Kidney (tissue), 14 donors: ENCODE results near the gene CCDC38. TPM values are rescaled to one million over a fixed set of nuclear protein-coding genes. Genes with fewer than 3 reads are reported as not detected.

Experiments
- DNase-seq, 5 donors: peaks; one replicate each; pipeline ENCODE4 v3.0.0-alpha.2; 2013 to 2020
- FAIRE-seq: peaks from 2 replicates; lab custom pipeline; 2012; peaks lifted over from hg19 to GRCh38; lab: Jason Lieb, UNC
- H3K27ac ChIP-seq, 2 donors: one replicate each; pipeline ENCODE4 v1.7.0; 2013; ENCODE audit warnings: low read depth in 2 of 2, low read length in 2 of 2, inconsistent platforms in 1 of 2
- H3K27me3 ChIP-seq: one replicate; pipeline ENCODE4 v1.7.1; 2013; ENCODE audit warnings: low read length, inconsistent platforms; ENCODE audit not compliant: control insufficient read depth, insufficient read depth
- H3K36me3 ChIP-seq, 3 donors: one replicate each; pipeline versions ENCODE4 v1.7.0 to v1.7.1; 2013; ENCODE audit warnings: low read length in 3 of 3, control low read depth in 1 of 3, inconsistent platforms in 1 of 3; ENCODE audit not compliant: insufficient read depth in 3 of 3, control insufficient read depth in 2 of 3
- H3K4me1 ChIP-seq, 3 donors: one replicate each; pipeline versions ENCODE4 v1.7.0 to v1.7.1; 2013; ENCODE audit warnings: low read length in 3 of 3, inconsistent platforms in 1 of 3, low read depth in 1 of 3; ENCODE audit not compliant: control insufficient read depth in 2 of 3, insufficient read depth in 2 of 3
- H3K4me3 ChIP-seq, 3 donors: one replicate each; pipeline versions ENCODE4 v1.7.0 to v1.8.1; 2013; ENCODE audit warnings: low read length in 3 of 3, control low read depth in 1 of 3, inconsistent platforms in 1 of 3
- H3K9ac ChIP-seq, 3 donors: one replicate each; pipeline versions ENCODE4 v1.7.0 to v1.7.1; 2013; ENCODE audit warnings: low read length in 3 of 3, control low read depth in 1 of 3, inconsistent platforms in 1 of 3
- H3K9me3 ChIP-seq, 3 donors: one replicate each; pipeline versions ENCODE4 v1.7.0 to v1.7.1; 2013; ENCODE audit warnings: low read length in 3 of 3, control low read depth in 1 of 3, inconsistent platforms in 1 of 3; ENCODE audit not compliant: control insufficient read depth in 2 of 3, insufficient read depth in 1 of 3
- intact Hi-C: fragments of 100-400 bp; cut with DNase I; formaldehyde crosslinking; loops from one replicate; pipeline ENCODE4 v1.11.1; 2022
- polyA plus RNA-seq: library from polyadenylated mRNA; stranded (reverse); fragments of 350-450 nt; fragmentation: Illumina TruSeq; extraction: RNeasy Lipid Tissue Mini Kit (QIAGEN cat#74804); gene quantifications from one replicate; pipeline ENCODE4 v1.2.3, GENCODE V29; 2014; ENCODE audit warnings: low read depth, low replicate concordance; ENCODE audit not compliant: insufficient read depth
- total RNA-seq: library from RNA; stranded (reverse); fragmentation: NEBNext Ultra II Directional; extraction: Animal tissue kit (Norgen Biotek cat#: 25700); gene quantifications from one replicate; pipeline ENCODE4 v1.2.1, GENCODE V29; 2021
- TF ChIP-seq, protein P1 (sequence below): IDR thresholded peaks from 3 replicates; pipeline ENCODE4 v1.5.1; 2012; ENCODE audit warnings: mild to moderate bottlenecking, moderate library complexity, borderline replicate concordance; ENCODE audit not compliant: insufficient read depth; ENCODE audit errors: extremely low read depth
- donor health status: control.
- donor health status: control.
- donor health status: control.
- donor health status: control.
- donor health status: control.
- donor health status: DM: yes; HTN: yes; CAD: no.
- donor health status: Normal renal cell carcinoma (clear cell type).

CCDC38 gene
- total and polyA plus RNA-seq, 2 donors from 2014 or later, result 0.31 TPM; not detected in 1

GRCh38 chr12:95988506-95989275 is 46.3 kb upstream of the CCDC38 start:
- Histone ChIP-seq H3K27me3 (no peaks in the 10 kb centered on the region), H3K9ac (no peak overlapping the region), H3K9me3 (no peaks in the 10 kb centered on the region), H3K4me3 (no peak overlapping the region), H3K4me1 (peaks cover 0 to 2% (median 0%) of the 10 kb centered on the region in 3 donors), H3K36me3 (no peaks in the 10 kb centered on the region), H3K27ac (no peak overlapping the region)
- intact Hi-C loops, result no loop called here
- FAIRE-seq, result no peak
- TF ChIP-seq, protein P1, sequence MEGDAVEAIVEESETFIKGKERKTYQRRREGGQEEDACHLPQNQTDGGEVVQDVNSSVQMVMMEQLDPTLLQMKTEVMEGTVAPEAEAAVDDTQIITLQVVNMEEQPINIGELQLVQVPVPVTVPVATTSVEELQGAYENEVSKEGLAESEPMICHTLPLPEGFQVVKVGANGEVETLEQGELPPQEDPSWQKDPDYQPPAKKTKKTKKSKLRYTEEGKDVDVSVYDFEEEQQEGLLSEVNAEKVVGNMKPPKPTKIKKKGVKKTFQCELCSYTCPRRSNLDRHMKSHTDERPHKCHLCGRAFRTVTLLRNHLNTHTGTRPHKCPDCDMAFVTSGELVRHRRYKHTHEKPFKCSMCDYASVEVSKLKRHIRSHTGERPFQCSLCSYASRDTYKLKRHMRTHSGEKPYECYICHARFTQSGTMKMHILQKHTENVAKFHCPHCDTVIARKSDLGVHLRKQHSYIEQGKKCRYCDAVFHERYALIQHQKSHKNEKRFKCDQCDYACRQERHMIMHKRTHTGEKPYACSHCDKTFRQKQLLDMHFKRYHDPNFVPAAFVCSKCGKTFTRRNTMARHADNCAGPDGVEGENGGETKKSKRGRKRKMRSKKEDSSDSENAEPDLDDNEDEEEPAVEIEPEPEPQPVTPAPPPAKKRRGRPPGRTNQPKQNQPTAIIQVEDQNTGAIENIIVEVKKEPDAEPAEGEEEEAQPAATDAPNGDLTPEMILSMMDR, result no peak
- DNase-seq, result no peak

DNA sequence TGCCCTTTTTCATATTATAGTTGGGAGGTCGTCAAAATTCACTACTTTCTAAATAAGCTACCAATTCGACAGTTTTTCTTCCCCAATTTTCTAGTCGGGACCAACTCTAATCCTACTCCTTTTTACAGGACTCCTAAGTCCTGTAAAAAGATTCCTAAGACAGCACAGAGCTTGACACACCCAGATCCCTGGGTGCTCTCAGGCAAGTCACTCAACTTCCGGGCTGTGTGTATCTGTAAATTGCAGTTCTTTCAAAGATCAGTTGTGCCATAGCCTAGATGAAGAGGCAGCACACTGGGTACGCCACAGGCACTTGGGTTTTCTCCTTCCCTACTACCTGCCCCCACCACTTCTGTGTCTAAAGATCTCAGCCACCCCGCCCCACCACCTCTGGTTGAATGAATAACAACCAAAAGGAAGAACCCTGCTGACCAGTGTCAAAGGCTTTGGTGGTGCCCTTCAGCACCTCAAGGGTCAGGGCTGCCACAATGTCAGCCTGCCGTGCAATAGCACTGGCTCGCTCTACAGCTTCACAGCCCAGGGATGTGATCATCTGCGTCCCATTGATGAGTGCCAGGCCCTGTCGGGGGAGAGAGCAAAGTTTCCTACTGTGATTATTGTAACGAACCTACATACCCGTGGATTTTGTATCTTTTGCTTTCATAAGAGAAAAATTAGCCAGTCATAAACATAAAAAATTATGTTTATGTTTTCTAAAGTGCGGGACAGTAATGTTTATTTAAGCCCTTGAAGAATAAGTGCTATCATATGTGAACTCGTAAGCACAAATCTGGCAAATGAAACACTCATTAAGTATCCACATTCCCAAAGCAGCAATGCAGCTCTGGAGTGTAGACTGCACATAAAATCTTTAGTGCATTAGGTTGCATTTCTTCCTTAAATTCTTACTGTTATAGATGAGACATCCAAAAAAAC is 44.5 kb upstream of the CCDC38 start:
- TF ChIP-seq, protein P1, result no peak
- Histone ChIP-seq H3K27me3 (no peaks in the 10 kb centered on the region), H3K36me3 (no peaks in the 10 kb centered on the region), H3K27ac (no peak overlapping the region), H3K9me3 (no peaks in the 10 kb centered on the region), H3K4me1 (peaks cover 0 to 2% (median 0%) of the 10 kb centered on the region in 3 donors), H3K9ac (no peak overlapping the region), H3K4me3 (no peak overlapping the region)
- FAIRE-seq (no peak), DNase-seq (no peak)
- intact Hi-C loops, result no loop called here

DNA sequence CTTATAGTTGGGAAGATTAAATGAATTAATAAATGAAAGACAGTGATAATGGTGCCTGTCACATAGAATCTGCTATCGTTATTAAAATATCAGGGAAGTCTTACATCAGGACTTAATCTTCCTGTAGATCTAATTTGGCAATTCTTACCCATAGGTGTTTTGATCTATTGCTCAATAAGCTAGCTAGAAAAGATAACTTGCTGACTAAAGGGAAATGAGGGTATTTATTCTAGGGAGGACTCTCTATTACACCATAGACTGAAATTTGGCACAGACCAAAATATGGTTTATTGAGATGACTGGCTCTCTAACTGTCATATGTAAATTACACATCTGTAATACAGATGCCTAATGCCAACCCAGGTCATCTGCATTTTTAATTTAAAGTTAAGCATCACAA is 42.3 kb upstream of the CCDC38 start:
- DNase-seq (no peak), FAIRE-seq (no peak)
- Histone ChIP-seq H3K27me3 (no peaks in the 10 kb centered on the region), H3K36me3 (no peaks in the 10 kb centered on the region), H3K9ac (no peak overlapping the region), H3K4me1 (peaks cover 0 to 2% (median 0%) of the 10 kb centered on the region in 3 donors), H3K4me3 (no peak overlapping the region), H3K27ac (no peak overlapping the region), H3K9me3 (no peaks in the 10 kb centered on the region)
- intact Hi-C loops, result no loop called here
- TF ChIP-seq, protein P1, result no peak
